SK-N-MC (cell line): Measurements from ENCODE around the gene LSAMP.

Experiments
- DNase-seq: peaks from one replicate; pipeline ENCODE4 v3.0.0-alpha.2; 2011; ENCODE audit warnings: low read depth, low spot score
- H3K27ac ChIP-seq: fragments of 200-600 bp; sonication (generic); 2 replicates; pipeline ENCODE4 v1.5.1; 2016; ENCODE audit warnings: mixed run types
- H3K36me3 ChIP-seq: fragments of 200-600 bp; sonication (generic); 2 replicates; pipeline ENCODE4 v1.6.1; 2017; ENCODE audit warnings: antibody characterized with exemption, low read length, mixed read lengths; ENCODE audit not compliant: insufficient read depth
- H3K4me3 ChIP-seq: fragments of 200-600 bp; sonication (generic); 2 replicates; pipeline ENCODE4 v1.5.1; 2016
- H3K9ac ChIP-seq: fragments of 200-600 bp; sonication (generic); 2 replicates; pipeline ENCODE4 v1.8.0; 2017; ENCODE audit warnings: mixed run types, mixed read lengths; ENCODE audit not compliant: insufficient read length
- H3K9me3 ChIP-seq: fragments of 200-600 bp; sonication (generic); 2 replicates; pipeline ENCODE4 v1.6.1; 2017; ENCODE audit warnings: low read depth, mild to moderate bottlenecking, antibody characterized with exemption, low read length, moderate library complexity, mixed read lengths
- EZH2 ChIP-seq: fragments of 200-600 bp; sonication (generic); IDR thresholded peaks from one replicate; pipeline ENCODE4 v1.6.1; 2017; ENCODE audit warnings: antibody characterized with exemption
- FOXP2 ChIP-seq: optimal IDR thresholded peaks from 2 replicates; pipeline ENCODE3; 2011; ENCODE audit warnings: mild to moderate bottlenecking, moderate library complexity; ENCODE audit not compliant: insufficient read depth; ENCODE audit errors: extremely low read length, control extremely low read depth
- POLR2AphosphoS5 ChIP-seq: IDR thresholded peaks from 2 replicates; pipeline ENCODE4 v1.6.1; 2012; ENCODE audit warnings: mild to moderate bottlenecking, low read depth, low read length, borderline replicate concordance

Gene LSAMP

DNA sequence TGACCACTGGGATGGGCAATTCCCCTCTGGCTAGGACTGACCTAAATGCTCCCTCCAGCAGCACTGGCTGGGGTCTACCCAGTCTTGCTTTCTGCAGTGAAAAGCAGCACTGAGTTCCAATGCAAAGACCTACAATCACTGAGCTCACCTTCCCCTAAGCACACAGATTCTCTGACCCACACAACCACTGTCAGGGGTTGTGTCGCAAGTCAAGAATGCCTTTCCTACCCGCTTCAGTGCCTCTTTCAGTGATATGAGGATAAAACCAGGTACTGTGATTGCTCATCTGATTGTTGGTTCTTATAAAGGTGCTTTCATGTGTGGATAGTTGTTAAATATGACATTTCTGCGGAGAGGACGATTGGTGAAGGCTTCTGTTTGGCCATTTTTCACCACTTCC, 476.4 kb downstream of the LSAMP start:
- DNase-seq: no peak
- no peaks in the 10 kb centered on the region for H3K9me3 ChIP-seq

DNA sequence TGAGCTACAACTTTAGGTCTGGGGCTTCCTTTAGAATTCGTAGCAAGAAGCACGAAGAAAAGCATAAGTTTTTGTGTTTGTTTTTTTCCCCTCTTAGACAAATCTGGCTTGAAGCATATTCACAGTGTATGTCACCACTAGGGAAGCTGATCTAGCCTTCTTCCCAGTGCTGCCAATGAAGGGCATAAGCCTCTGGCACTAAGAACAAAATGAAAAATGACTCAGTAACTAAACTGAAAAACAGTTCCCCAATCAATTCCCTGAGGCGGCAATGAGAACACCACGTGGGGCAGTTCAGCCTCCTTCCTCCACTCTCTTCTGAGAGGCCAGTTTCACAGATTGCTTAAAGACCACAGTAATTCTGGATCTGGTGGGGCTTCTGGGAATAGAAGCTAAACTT, 483.9 kb downstream of the LSAMP start:
- no peak for TF ChIP-seq POLR2AphosphoS5
- TF ChIP-seq EZH2: no peak
- TF ChIP-seq FOXP2: no peak
- H3K9ac ChIP-seq: no peak overlapping the region
- 0 out of 2 replicates have a peak overlapping the region, but pooled peaks have one; percentile 17 for H3K4me3 ChIP-seq
- H3K9me3 ChIP-seq: no peaks in the 10 kb centered on the region
- DNase-seq: no peak
- H3K27ac ChIP-seq: peak overlapping the region; percentile 75
- H3K36me3 ChIP-seq: no peaks in the 10 kb centered on the region

More for the DNA sequence above, 476.4 kb downstream of the LSAMP start:
- TF ChIP-seq EZH2 (no peak), FOXP2 (no peak), POLR2AphosphoS5 (no peak)
- H3K4me3 ChIP-seq: no peak overlapping the region
- no peak overlapping the region for H3K27ac ChIP-seq
- H3K36me3 ChIP-seq: peaks cover 5% of the 10 kb centered on the region
- H3K9ac ChIP-seq: no peak overlapping the region

DNA sequence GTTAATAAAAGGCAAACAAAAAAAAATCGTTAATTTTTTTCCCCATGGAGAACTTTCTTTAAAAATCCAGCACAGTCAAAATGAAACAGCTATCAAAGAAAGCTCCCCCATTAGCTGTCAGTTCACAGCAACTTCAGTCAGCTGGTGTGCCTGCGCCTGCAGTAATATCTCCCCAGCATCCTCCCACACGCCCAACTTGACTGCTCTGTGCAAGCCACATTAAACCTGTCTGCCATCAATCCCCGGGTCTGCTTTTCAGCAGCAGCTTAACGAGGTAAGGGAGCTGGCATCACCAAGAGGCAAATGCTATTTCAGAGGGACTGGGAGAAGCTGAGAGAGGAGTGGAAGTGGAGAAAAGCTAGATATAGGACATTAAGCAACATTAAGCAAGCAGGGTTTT, 484.5 kb downstream of the LSAMP start:
- Histone ChIP-seq H3K9me3 (no peaks in the 10 kb centered on the region), H3K27ac (peak overlapping the region; percentile 75), H3K36me3 (no peaks in the 10 kb centered on the region), H3K9ac (no peak overlapping the region), H3K4me3 (peak overlapping the region; percentile 17; the same call in 1 of the 2 replicates)
- no peak for DNase-seq
- TF ChIP-seq EZH2 (no peak), FOXP2 (no peak), POLR2AphosphoS5 (no peak)

DNA sequence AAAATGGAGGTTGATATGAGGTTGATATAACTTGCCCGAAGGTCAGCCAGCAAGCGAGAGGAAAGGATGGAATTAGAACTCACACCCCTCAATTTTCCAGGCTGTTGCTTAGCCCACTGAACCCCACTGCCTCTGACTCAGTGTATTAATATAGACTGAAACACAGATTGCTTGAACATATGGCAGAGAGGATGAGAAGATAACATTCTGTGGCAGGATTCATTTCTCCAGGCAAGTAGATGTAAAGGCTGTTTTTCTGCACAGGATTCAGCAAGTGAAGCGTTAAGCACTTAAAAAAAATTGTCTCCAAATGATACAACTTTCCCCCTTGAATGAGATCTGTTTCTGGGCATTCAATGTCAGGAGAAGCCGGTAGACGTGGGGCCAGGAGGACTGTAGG, 486.8 kb downstream of the LSAMP start:
- Histone ChIP-seq H3K36me3 (no peaks in the 10 kb centered on the region), H3K9me3 (no peaks in the 10 kb centered on the region), H3K9ac (no peak overlapping the region), H3K4me3 (no peak overlapping the region), H3K27ac (no peak overlapping the region)
- TF ChIP-seq FOXP2 (no peak), POLR2AphosphoS5 (no peak), EZH2 (no peak)
- no peak for DNase-seq

DNA sequence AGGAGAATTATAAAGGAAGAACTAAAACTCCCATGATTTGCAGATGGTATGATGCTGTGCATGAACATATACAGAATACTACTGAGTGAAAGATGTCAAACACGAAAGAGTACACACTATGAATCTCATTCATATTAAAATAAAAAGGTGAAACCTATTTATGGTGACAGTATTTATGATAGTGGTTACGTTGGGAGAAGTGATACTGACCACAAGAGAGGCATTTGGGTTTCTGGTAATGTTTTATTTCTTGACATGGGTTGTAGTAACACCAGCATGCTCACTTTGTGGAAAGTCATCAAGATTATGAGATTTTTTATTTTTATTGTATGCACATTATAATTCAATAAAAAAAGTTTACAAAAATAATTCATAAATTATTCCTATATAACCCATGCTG, 498.0 kb downstream of the LSAMP start:
- Histone ChIP-seq H3K27ac (no peak overlapping the region), H3K36me3 (no peaks in the 10 kb centered on the region), H3K9ac (no peak overlapping the region), H3K4me3 (no peak overlapping the region), H3K9me3 (no peaks in the 10 kb centered on the region; the same call in 1 of the 2 replicates)
- TF ChIP-seq FOXP2 (no peak), EZH2 (no peak), POLR2AphosphoS5 (no peak)
- no peak for DNase-seq

- H3K4me3 ChIP-seq: no peak overlapping the region
- DNase-seq: no peak
- H3K27ac ChIP-seq: no peak overlapping the region
- no peak overlapping the region for H3K9ac ChIP-seq
- TF ChIP-seq EZH2: no peak
- no peak for TF ChIP-seq POLR2AphosphoS5
- TF ChIP-seq FOXP2: no peak
- no peaks in the 10 kb centered on the region; the same call in 1 of the 2 replicates for H3K9me3 ChIP-seq
- peaks cover 13% of the 10 kb centered on the region for H3K36me3 ChIP-seq
These were observed 501.7 kb downstream of the LSAMP start for GRCh38 chr3:115943579-115943978.

DNA sequence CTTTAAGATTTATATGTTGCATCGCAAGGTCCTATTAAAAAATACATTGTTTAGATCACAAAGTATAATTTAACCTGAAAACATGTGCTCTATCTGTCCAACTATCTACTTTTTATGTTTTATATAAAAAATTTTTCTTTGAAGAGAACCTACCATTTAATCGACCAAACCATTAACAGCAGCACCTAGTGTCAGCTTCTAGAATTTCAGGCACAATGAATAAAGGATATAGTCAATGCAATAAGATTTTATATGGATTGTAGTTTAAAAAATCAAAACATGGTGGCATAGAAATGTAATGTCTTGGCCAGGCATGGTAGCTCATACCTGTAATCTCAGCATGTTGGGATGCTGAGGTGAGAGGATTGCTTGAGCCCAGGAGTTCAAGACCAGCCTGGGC, 508.2 kb downstream of the LSAMP start:
- H3K4me3 ChIP-seq: no peak overlapping the region
- no peaks in the 10 kb centered on the region for H3K9me3 ChIP-seq
- no peak for DNase-seq
- H3K9ac ChIP-seq: no peak overlapping the region
- H3K27ac ChIP-seq: no peak overlapping the region
- TF ChIP-seq POLR2AphosphoS5 (no peak), EZH2 (no peak), FOXP2 (no peak)
- peaks cover 13% of the 10 kb centered on the region for H3K36me3 ChIP-seq

GRCh38 chr3:115932807-115933206, 512.5 kb downstream of the LSAMP start:
- TF ChIP-seq EZH2 (no peak), FOXP2 (no peak), POLR2AphosphoS5 (no peak)
- DNase-seq: no peak
- H3K27ac ChIP-seq: no peak overlapping the region
- no peaks in the 10 kb centered on the region for H3K36me3 ChIP-seq
- H3K4me3 ChIP-seq: no peak overlapping the region
- no peak overlapping the region for H3K9ac ChIP-seq
- H3K9me3 ChIP-seq: no peaks in the 10 kb centered on the region

DNA sequence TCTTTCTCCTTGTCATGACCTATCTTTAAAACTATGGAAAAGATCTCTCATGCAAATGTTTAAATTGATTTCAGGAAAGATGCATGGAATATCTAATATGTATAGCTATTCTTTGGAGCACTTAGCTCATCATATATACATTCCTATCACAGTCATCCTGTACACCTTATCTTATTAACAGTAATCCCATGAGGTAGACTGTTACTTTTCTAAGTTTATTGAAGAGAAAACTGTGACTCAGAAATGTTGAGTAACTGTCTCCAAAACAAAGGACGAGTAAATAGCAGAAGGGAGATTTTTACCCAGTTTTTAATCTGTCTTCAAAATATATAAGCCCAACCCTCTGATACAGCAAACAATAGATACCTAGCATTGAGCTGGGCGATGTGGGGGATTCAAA, 513.7 kb downstream of the LSAMP start:
- Histone ChIP-seq H3K36me3 (no peaks in the 10 kb centered on the region), H3K9me3 (no peaks in the 10 kb centered on the region), H3K27ac (no peak overlapping the region), H3K4me3 (no peak overlapping the region), H3K9ac (no peak overlapping the region)
- TF ChIP-seq FOXP2 (no peak), EZH2 (no peak), POLR2AphosphoS5 (no peak)
- no peak for DNase-seq
